ENCODE measurements around the gene CDC23. TPM values are rescaled to one million over a fixed set of nuclear protein-coding genes. Genes with fewer than 3 reads are reported as not detected.

Gene CDC23
- total and polyA plus RNA-seq, 2 of the 8 experiments (the other 6 are each of a cell fraction or from before 2014, with no cell fraction given) = 32.6 to 45.7 TPM

- ChIA-PET CTCF (ENCODE audit: partially characterized antibody) (interaction anchor here (0.8 to 2.3 kb wide), 8 partner anchors 10 to 141 kb away, joined by 3 to 13 read pairs (median 4); partner anchors contain the start of gene KDM3B), POLR2A (ENCODE audit: partially characterized antibody) (interaction anchor here (0.6 to 3.6 kb wide), 27 partner anchors 8 to 249 kb away, joined by 3 to 30 read pairs (median 4); partner anchors contain the start of genes BRD8, CDC25C, FAM53C and KDM3B)
- H3K4ac ChIP-seq (replicated peaks; ENCODE audit: insufficient read length, low read depth, low read length) = peak overlapping the region; percentile 78
- H2BK5ac ChIP-seq (ENCODE audit: low read depth, low read length) = peak overlapping the region; percentile 93
- peak overlapping the region; percentile 87 for H3K27ac ChIP-seq (ENCODE audit: low read depth, low read length)
- no peak overlapping the region for H2BK15ac ChIP-seq (ENCODE audit: low read length)
- peak overlapping the region; percentile 85 for H4K5ac ChIP-seq (ENCODE audit: insufficient read length, low read depth, low read length)
- FAIRE-seq (no peak), DNase-seq (ENCODE audit: low read depth in 1 of 2, low spot score in 2 of 2) (no peak)
- no peaks in the 10 kb centered on the region for H3K9me3 ChIP-seq (ENCODE audit: insufficient read depth in 2 of 2, low read depth in 1 of 2, low read length in 1 of 2)
- H2BK20ac ChIP-seq (ENCODE audit: low read length) = no peak overlapping the region
- H3K9ac ChIP-seq (replicated peaks in 1 of 4; ENCODE audit: extremely low read depth in 1 of 4, low read depth in 3 of 4, low read length in 3 of 4) = peak overlapping the region; percentile 95 to 99 (median 97)
- H4K8ac ChIP-seq (ENCODE audit: extremely low read depth, insufficient read depth, low read length) = peak overlapping the region; percentile 98
- peaks cover 3 to 46% of the 10 kb centered on the region in 2 experiments for H3K79me2 ChIP-seq (ENCODE audit: control insufficient read depth in 1 of 2, insufficient read depth in 2 of 2, low read length in 2 of 2)
- peaks cover 4% of the 10 kb centered on the region; the same call in 1 of the 2 replicates for H3K23me2 ChIP-seq (ENCODE audit: low read depth, low read length)
- H2AFZ ChIP-seq (ENCODE audit: low read length) = peak overlapping the region; percentile 80; the same call in 1 of the 2 replicates
- no peaks in the 10 kb centered on the region for H4K20me1 ChIP-seq (replicated peaks in 1 of 2; ENCODE audit: control insufficient read depth in 1 of 2, insufficient read depth in 2 of 2, low read length in 2 of 2)
- H2AK5ac ChIP-seq (ENCODE audit: low read depth, low read length) = no peak overlapping the region
- peak overlapping the region; percentile 11 for H4K91ac ChIP-seq (replicated peaks; ENCODE audit: insufficient read length, low read length)
- H3K14ac ChIP-seq (ENCODE audit: insufficient read length) = no peak overlapping the region
- H3K36me3 ChIP-seq (ENCODE audit: control insufficient read depth in 2 of 4, insufficient read depth in 4 of 4, low read length in 3 of 4) = peaks cover 0 to 3% (median 0%) of the 10 kb centered on the region in 4 experiments; a peak in 1 of 8 replicates
- TF ChIP-seq E2F6 (IDR thresholded peaks at IDR 0.05) (0 out of 2 replicates have a peak, but pooled peaks have one; percentile 8), SIN3A (conservative IDR thresholded peaks at IDR 0.05 in 1 of 2, IDR thresholded peaks at IDR 0.05 in 1 of 2; ENCODE audit: low read depth in 1 of 2, low read length in 2 of 2) (0 out of 4 replicates have a peak, but pooled peaks of 1 of the 2 experiments have one; percentile 38), MAFK (IDR thresholded peaks at IDR 0.05; ENCODE audit: low read depth, low read length) (no peak)
- H3K56ac ChIP-seq (replicated peaks; ENCODE audit: insufficient read length, low read depth, low read length) = peak overlapping the region; percentile 43
- no peak overlapping the region; the same call in 1 of the 2 replicates for H3K18ac ChIP-seq (ENCODE audit: extremely low read depth, low read length)
- H2BK12ac ChIP-seq (ENCODE audit: low read depth, low read length) = 0 out of 2 replicates have a peak overlapping the region, but pooled peaks have one; percentile 27
- peak overlapping the region; percentile 1 for H2BK120ac ChIP-seq (replicated peaks; ENCODE audit: low read depth, low read length)
- peak overlapping the region; percentile 86 to 100 (median 92) for H3K4me3 ChIP-seq (ENCODE audit: extremely low read depth in 1 of 4, insufficient read depth in 2 of 4, low read depth in 3 of 4, low read length in 4 of 4)
- H3K4me2 ChIP-seq (ENCODE audit: insufficient read depth in 1 of 2, low read depth in 2 of 2, low read length in 2 of 2) = peak overlapping the region; percentile 57 to 67
- H3K23ac ChIP-seq (ENCODE audit: insufficient read length) = no peak overlapping the region
- peaks cover 7% of the 10 kb centered on the region; the same call in 1 of the 2 replicates for H3K79me1 ChIP-seq (ENCODE audit: low read depth, low read length)
- 5% methylated on average over 8 of the region's 8 CpGs; no CpG with 5 or more reads in 1 of the 2 experiments for WGBS, 2 experiments (ENCODE audit: extremely low coverage in 1 of 2, insufficient coverage in 1 of 2, insufficient read length in 1 of 2, insufficient replicate concordance in 2 of 2, low coverage in 1 of 2, low lambda C conversion rate in 2 of 2, missing lambda C conversion rate in 1 of 2)
- peaks cover 0 to 4% (median 0%) of the 10 kb centered on the region in 4 experiments; a peak in 1 of 7 replicates for H3K4me1 ChIP-seq (replicated peaks in 1 of 4; ENCODE audit: control insufficient read depth in 3 of 4, insufficient read depth in 4 of 4, low read length in 3 of 4)
- H3K27me3 ChIP-seq (replicated peaks in 1 of 4; ENCODE audit: control insufficient read depth in 3 of 4, extremely low read depth in 1 of 4, insufficient read depth in 3 of 4, low read length in 3 of 4) = no peaks in the 10 kb centered on the region
Measured at GRCh38 chr5:138212828-138213160, 329 bp downstream of the CDC23 start.
